ENCODE measurements around the gene UGT1A7.
A peak's percentile ranks its signal among the peaks of the same experiment; 100 is the strongest.
"Not testable (repeated sequence)": the region's sequence is repeated elsewhere in the genome, so short reads cannot be mapped to it uniquely, and the experiment has no call there.

The UGT1A7 gene

DNA sequence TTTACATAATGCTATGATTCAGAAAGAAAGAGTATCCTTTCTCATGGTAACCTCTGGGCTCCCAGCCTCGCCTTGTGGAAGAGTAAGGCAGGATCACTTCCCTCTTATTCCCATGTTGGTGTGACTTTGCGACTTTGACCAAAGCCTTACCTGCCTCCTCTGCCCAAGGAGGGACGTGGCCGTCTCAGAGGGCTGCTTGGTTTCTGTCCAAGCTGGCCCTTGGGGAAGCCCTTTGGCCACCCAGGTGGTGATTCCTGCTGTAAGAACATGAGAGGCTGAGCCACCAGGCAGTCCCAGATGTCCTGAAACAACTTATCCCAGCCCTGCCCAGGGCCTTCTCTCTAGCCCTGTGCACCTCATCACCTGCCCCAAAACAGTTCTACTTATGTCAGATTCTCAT lies 17.0 kb downstream of the UGT1A7 start:
- WGBS (ENCODE audit: insufficient coverage, insufficient read length) = no CpG with 5 or more reads among the region's 4 CpGs
- H3K9me3 ChIP-seq (ENCODE audit: control insufficient read depth, insufficient read depth, low read length) = no peaks in the 10 kb centered on the region
- H3K27ac ChIP-seq (ENCODE audit: low read length) = no peak overlapping the region
- H3K27me3 ChIP-seq (ENCODE audit: control insufficient read depth, insufficient read depth, low read length) = no peaks in the 10 kb centered on the region
- H3K4me3 ChIP-seq (ENCODE audit: low read length) = no peak overlapping the region
- H3K4me1 ChIP-seq (ENCODE audit: control insufficient read depth, insufficient read depth, low read length) = peaks cover 1% of the 10 kb centered on the region; the same call in 1 of the 2 replicates
- no peaks in the 10 kb centered on the region for H3K36me3 ChIP-seq (ENCODE audit: control insufficient read depth, insufficient read depth, low read length)
- no peak for DNase-seq (ENCODE audit: low read depth, low spot score)

DNA sequence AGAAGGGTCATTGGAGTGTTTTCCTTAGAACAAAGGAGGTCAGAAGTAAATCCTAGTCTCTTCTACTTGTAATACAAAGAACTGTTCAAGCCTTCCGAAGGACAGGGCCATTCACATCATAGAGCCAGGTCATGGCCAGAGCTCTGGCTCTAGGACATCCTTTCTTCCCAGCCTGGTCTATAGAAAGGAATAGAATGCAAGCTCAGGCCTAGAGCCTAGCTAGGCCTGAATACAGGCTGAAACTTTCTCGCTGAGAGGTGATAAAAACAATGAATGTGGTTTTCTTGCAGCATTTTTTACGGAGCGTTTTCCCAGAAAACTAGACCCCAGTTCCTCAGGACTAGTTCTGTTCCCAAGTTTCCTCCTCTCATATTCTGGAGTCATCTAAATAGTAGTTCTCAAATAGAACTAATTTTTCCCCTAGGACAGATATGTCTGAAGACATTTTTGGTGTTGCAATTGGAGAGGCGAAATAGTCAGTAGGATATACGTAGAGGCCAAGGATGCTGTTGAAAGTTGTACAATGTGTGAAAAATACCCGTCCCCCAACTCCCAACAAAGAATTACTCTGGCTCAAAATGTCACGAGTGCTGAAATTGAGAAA lies 17.8 kb downstream of the UGT1A7 start:
- no peaks in the 10 kb centered on the region for H3K9me3 ChIP-seq (ENCODE audit: control insufficient read depth, insufficient read depth, low read length)
- H3K27me3 ChIP-seq (ENCODE audit: control insufficient read depth, insufficient read depth, low read length) = no peaks in the 10 kb centered on the region
- peaks cover 1% of the 10 kb centered on the region; the same call in 1 of the 2 replicates for H3K4me1 ChIP-seq (ENCODE audit: control insufficient read depth, insufficient read depth, low read length)
- H3K27ac ChIP-seq (ENCODE audit: low read length) = no peak overlapping the region
- H3K36me3 ChIP-seq (ENCODE audit: control insufficient read depth, insufficient read depth, low read length) = no peaks in the 10 kb centered on the region
- DNase-seq (ENCODE audit: low read depth, low spot score) = no peak
- no peak overlapping the region for H3K4me3 ChIP-seq (ENCODE audit: low read length)
- WGBS (ENCODE audit: insufficient coverage, insufficient read length) = no CpG with 5 or more reads among the region's 8 CpGs

DNA sequence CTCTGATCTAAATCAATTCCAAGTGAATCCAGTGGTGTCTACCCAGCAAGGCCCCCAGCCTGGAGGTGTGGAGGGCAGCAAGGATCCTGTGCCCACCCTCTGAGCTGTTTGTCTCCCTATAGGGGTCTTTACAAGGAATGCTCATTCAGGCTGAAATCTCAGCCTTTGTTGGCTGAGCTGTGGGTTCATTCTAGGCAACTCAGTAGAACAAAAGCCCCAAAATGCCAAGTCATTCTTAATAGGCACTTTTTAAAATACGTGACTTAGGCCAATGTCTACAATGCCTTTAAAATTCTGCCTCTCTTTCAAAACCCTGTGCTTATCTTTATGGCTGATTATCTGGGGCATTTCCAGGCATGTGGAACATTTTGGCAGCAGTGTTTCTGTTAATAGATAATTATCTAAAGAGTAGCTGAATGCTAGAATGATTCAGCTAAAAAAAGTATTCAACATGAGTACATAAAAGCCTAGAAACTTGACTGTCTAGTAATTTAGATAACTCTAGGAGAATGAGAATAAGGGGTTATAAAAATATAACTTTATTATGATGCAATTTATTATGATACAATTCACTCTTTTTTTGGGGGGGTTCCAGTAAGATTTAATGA lies 18.4 kb downstream of the UGT1A7 start:
- Histone ChIP-seq H3K36me3 (ENCODE audit: control insufficient read depth, insufficient read depth, low read length) (no peaks in the 10 kb centered on the region), H3K4me3 (ENCODE audit: low read length) (no peak overlapping the region), H3K9me3 (ENCODE audit: control insufficient read depth, insufficient read depth, low read length) (no peaks in the 10 kb centered on the region), H3K27me3 (ENCODE audit: control insufficient read depth, insufficient read depth, low read length) (no peaks in the 10 kb centered on the region), H3K4me1 (ENCODE audit: control insufficient read depth, insufficient read depth, low read length) (peaks cover 1% of the 10 kb centered on the region; the same call in 1 of the 2 replicates), H3K27ac (ENCODE audit: low read length) (no peak overlapping the region)
- DNase-seq (ENCODE audit: low read depth, low spot score) = no peak
- WGBS (ENCODE audit: insufficient coverage, insufficient read length) = no CpG with 5 or more reads among the region's 1 CpG

DNA sequence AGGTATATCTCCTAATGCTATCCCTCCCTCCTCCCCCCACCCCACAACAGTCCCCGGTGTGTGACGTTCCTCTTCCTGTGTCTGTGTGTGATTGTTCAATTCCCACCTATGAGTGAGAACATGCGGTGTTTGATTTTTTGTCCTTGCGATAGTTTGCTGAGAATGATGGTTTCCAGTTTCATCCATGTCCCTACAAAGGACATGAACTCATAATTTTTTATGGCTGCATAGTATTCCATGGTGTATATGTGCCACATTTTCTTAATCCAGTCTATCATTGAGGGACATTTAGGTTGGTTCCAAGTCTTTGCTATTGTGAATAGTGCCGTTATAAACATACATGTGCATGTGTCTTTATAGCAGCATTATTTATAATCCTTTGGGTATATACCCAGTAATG lies 19.1 kb downstream of the UGT1A7 start:
- H3K27ac ChIP-seq (ENCODE audit: low read length); H3K4me1 ChIP-seq (ENCODE audit: control insufficient read depth, insufficient read depth, low read length); H3K4me3 ChIP-seq (ENCODE audit: low read length); DNase-seq (ENCODE audit: low read depth, low spot score); H3K9me3 ChIP-seq (ENCODE audit: control insufficient read depth, insufficient read depth, low read length); H3K27me3 ChIP-seq (ENCODE audit: control insufficient read depth, insufficient read depth, low read length); H3K36me3 ChIP-seq (ENCODE audit: control insufficient read depth, insufficient read depth, low read length): not testable (repeated sequence)
- WGBS (ENCODE audit: insufficient coverage, insufficient read length) = no CpG with 5 or more reads among the region's 5 CpGs

DNA sequence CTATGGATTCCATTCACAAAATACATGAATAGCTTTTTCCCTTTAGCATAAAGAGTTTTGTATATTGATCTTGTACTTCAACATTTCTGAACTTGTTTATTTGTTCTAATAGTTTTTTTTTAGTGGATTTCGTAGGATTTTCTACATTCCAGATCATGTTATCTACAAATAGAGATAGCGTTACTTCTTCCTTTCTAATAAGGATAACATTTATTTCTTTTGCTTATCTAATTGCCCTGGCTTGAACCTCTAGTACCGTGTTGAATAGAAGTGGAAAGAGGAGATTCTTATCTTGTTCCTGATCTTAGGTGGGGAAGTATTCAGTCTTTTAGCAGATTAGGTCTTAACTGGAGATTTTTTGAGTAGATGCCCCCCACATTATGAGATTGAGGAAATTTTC lies 20.5 kb downstream of the UGT1A7 start:
- Histone ChIP-seq H3K36me3 (ENCODE audit: control insufficient read depth, insufficient read depth, low read length) (no peaks in the 10 kb centered on the region), H3K9me3 (ENCODE audit: control insufficient read depth, insufficient read depth, low read length) (no peaks in the 10 kb centered on the region), H3K27ac (ENCODE audit: low read length) (no peak overlapping the region), H3K4me1 (ENCODE audit: control insufficient read depth, insufficient read depth, low read length) (peaks cover 1% of the 10 kb centered on the region; the same call in 1 of the 2 replicates), H3K4me3 (ENCODE audit: low read length) (no peak overlapping the region), H3K27me3 (ENCODE audit: control insufficient read depth, insufficient read depth, low read length) (no peaks in the 10 kb centered on the region)
- no peak for DNase-seq (ENCODE audit: low read depth, low spot score)
- WGBS (ENCODE audit: insufficient coverage, insufficient read length) = no CpG with 5 or more reads among the region's 3 CpGs

DNA sequence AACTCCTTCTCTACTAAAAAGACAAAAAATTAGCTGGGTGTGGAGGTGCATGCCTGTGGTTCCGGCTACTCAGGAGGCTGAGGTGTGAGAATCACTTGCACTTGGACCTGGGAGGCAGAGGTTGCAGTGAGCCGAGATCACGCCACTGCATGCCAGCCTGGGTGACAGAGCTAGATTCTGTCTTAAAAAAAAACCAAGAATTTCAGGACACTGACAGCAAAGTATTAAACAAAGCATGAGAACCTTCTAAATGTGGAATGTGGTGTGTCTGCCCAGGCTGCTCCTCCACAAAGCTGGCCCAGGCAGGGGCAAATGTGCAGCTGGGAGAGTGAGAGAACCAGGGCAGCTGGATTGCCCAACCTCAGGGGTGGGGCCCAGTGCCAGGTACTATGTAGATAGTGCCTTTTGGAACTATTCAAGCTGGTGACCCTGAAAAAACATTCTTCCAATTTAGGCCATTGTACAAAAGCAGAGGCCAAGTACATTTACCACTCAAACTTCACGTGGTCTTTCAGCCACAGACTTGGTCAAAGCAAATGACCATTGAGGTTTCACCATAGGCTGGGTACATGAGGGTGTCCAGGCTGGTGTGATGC lies 24.3 kb downstream of the UGT1A7 start:
- Histone ChIP-seq H3K36me3 (ENCODE audit: control insufficient read depth, insufficient read depth, low read length) (no peaks in the 10 kb centered on the region), H3K4me1 (ENCODE audit: control insufficient read depth, insufficient read depth, low read length) (no peaks in the 10 kb centered on the region), H3K27me3 (ENCODE audit: control insufficient read depth, insufficient read depth, low read length) (no peaks in the 10 kb centered on the region), H3K27ac (ENCODE audit: low read length) (no peak overlapping the region), H3K4me3 (ENCODE audit: low read length) (no peak overlapping the region), H3K9me3 (ENCODE audit: control insufficient read depth, insufficient read depth, low read length) (no peaks in the 10 kb centered on the region)
- DNase-seq (ENCODE audit: low read depth, low spot score) = no peak
- no CpG with 5 or more reads among the region's 4 CpGs for WGBS (ENCODE audit: insufficient coverage, insufficient read length)

DNA sequence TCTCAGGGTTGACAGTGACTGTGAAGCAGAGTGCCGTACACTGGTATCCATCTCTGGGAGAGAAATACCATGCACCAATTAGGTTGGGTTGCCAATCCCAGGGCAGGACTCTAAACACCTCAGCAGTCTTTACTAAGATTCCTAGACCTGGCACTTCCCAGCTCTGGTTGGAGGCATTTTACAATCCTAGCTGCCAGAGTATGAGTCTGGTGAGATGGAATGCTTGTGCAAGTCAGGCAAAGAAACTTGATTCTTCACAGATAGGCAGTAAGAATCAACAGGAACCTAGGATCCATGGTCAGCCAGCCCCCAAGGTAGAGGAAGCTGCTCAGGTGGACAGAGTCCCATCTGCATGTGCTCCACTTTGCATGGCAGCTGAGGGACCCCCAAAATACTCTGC lies 25.0 kb downstream of the UGT1A7 start:
- H3K4me3 ChIP-seq (ENCODE audit: low read length) = no peak overlapping the region
- no peaks in the 10 kb centered on the region for H3K4me1 ChIP-seq (ENCODE audit: control insufficient read depth, insufficient read depth, low read length)
- H3K36me3 ChIP-seq (ENCODE audit: control insufficient read depth, insufficient read depth, low read length) = no peaks in the 10 kb centered on the region
- H3K27me3 ChIP-seq (ENCODE audit: control insufficient read depth, insufficient read depth, low read length) = no peaks in the 10 kb centered on the region
- WGBS (ENCODE audit: insufficient coverage, insufficient read length) = no CpG with 5 or more reads among the region's 1 CpG
- no peaks in the 10 kb centered on the region for H3K9me3 ChIP-seq (ENCODE audit: control insufficient read depth, insufficient read depth, low read length)
- no peak overlapping the region for H3K27ac ChIP-seq (ENCODE audit: low read length)
- no peak for DNase-seq (ENCODE audit: low read depth, low spot score)

DNA sequence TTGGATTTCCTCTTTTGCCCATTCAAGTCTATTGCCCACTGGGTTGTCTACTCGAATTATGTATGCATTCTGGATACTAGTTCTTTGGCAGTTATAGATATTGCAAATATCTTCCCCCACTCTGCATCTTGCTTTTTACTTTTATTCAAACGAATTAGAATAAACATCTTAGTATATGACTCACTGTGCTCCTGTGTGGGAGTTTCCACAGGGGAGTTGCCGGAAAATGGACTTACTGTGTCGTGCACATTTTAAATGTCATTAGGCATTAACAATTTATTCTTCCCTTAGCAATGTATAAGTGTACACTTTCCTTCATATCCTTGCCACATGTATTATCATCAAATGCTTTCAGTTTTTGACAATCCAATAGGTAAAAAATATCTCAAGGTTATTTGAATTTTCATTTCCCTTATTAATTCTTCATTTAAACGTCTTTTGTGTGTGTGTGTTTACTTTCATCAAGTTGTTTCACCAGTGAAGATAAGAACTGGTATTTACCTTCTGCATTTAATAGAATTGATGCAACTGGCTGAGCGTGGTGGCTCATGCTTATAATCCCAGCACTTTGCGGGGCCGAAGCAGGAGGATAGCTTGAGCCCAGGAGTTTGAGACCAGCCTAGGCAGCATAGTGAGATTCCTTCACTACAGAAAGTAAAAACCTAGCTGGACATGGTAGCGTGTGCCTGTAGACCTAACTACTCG lies 26.4 kb downstream of the UGT1A7 start:
- WGBS (ENCODE audit: insufficient coverage, insufficient read length) = no CpG with 5 or more reads among the region's 10 CpGs
- H3K4me3 ChIP-seq (ENCODE audit: low read length) = no peak overlapping the region
- no peak for DNase-seq (ENCODE audit: low read depth, low spot score)
- H3K27ac ChIP-seq (ENCODE audit: low read length) = no peak overlapping the region
- no peaks in the 10 kb centered on the region for H3K27me3 ChIP-seq (ENCODE audit: control insufficient read depth, insufficient read depth, low read length)
- H3K4me1 ChIP-seq (ENCODE audit: control insufficient read depth, insufficient read depth, low read length) = no peaks in the 10 kb centered on the region
- H3K9me3 ChIP-seq (ENCODE audit: control insufficient read depth, insufficient read depth, low read length) = no peaks in the 10 kb centered on the region
- H3K36me3 ChIP-seq (ENCODE audit: control insufficient read depth, insufficient read depth, low read length) = no peaks in the 10 kb centered on the region

DNA sequence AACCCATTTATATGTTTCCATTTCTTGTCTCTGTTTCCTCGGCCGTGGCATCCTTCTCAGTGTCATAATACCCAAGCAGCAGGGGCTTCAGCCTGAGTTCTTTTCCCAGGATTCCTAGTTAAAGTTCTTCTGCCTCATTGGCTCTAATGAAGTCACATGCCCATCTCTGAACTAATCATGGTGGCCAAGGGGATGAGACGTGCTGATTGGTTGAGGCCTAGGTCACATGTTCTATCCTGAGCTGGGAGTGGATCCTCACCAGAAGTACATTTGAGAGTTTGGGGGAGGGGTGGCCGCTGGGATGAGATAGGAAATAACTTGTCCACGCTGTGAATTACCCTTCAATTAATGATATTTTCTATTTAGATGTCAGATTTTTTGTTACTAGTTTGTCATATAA lies 27.2 kb downstream of the UGT1A7 start:
- Histone ChIP-seq H3K9me3 (ENCODE audit: control insufficient read depth, insufficient read depth, low read length) (no peaks in the 10 kb centered on the region), H3K27me3 (ENCODE audit: control insufficient read depth, insufficient read depth, low read length) (no peaks in the 10 kb centered on the region), H3K4me1 (ENCODE audit: control insufficient read depth, insufficient read depth, low read length) (no peaks in the 10 kb centered on the region), H3K4me3 (ENCODE audit: low read length) (no peak overlapping the region), H3K27ac (ENCODE audit: low read length) (no peak overlapping the region), H3K36me3 (ENCODE audit: control insufficient read depth, insufficient read depth, low read length) (no peaks in the 10 kb centered on the region)
- no CpG with 5 or more reads among the region's 5 CpGs for WGBS (ENCODE audit: insufficient coverage, insufficient read length)
- DNase-seq (ENCODE audit: low read depth, low spot score) = no peak

DNA sequence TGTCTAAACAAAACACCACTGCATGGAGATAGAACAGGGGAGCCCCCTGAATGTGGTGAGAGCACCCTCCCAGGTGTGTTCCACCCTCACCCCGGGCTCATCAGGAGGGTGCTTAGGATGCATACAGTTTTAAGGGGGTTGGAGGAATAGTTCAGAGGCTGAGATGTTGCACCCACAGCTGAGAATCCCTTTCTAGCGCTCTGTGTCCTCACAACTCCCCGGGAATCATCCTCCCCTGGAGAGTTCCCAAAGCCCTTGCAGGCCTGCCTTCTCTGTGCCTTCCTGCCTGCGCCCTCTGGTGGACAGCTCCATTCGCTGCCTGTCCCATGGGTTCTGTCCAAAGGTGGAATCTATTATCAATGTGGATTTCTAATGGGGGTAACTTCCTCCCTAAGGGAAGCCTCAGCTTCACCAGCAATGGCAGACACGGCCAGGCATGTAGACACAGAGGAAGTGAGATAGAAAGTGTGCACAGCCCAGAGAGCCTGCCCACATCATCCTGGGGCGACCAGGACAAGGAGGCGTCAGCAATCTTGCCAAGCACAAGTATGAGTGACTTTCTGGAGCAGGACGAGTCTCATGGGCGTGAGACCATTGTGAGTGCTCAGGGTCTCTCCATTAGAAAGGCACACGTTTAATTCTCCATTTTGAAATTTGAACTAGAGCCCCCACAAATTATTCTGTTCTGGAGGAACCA lies 29.8 kb downstream of the UGT1A7 start:
- no CpG with 5 or more reads among the region's 11 CpGs for WGBS (ENCODE audit: insufficient coverage, insufficient read length)
- H3K4me1 ChIP-seq (ENCODE audit: control insufficient read depth, insufficient read depth, low read length) = no peaks in the 10 kb centered on the region

More for the DNA sequence above, 29.8 kb downstream of the UGT1A7 start:
- Histone ChIP-seq H3K27me3 (ENCODE audit: control insufficient read depth, insufficient read depth, low read length) (no peaks in the 10 kb centered on the region), H3K4me3 (ENCODE audit: low read length) (no peak overlapping the region), H3K9me3 (ENCODE audit: control insufficient read depth, insufficient read depth, low read length) (no peaks in the 10 kb centered on the region), H3K36me3 (ENCODE audit: control insufficient read depth, insufficient read depth, low read length) (no peaks in the 10 kb centered on the region), H3K27ac (ENCODE audit: low read length) (no peak overlapping the region)
- peak; percentile 43 for DNase-seq (ENCODE audit: low read depth, low spot score)
